Measurements from ENCODE around the gene CAPN15.

DNA sequence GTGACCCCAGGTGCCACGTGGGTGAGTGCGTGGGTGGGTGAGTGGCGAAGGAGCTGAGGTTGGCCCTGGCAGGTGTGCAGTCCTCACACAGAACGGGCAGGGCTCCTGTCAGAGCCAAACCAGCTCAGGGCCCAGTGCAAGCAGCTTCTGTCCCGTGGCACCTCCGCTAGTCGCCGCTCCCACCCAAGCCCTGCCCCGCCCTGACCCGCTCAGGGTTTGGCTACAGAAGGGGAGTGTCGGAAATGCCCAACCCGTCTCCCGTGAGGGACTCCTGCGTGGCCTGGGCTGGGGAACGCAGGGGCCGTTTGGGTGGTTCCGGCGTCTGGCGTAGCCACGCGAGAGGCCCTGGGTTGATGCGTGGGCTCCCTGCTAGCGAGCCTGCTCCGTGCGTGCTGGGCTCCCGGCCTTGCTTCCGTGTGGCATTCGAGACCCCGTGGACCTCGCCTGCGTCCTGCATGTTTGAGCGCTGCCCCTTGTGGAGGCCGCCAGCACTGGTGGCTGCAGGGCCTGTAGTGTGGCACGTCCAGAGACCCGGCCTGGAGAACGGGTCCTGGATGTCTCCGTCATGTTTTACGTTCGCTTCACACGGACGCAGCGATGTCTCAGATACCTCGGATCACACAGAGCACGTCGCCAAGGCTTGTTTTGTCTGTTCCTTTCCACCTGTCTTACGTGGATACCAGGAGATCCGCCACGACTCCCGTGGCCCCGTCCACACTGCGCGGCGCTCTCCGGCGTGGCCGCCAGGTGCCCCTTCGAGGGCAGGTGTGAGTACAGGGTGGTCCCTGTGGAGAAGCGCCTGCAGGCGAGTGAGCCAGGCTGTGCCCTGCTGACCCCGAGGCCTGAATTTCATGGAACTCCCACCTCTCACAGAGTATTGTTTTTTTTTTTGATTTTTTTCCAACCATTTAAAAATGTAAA is 10.2 kb downstream of the CAPN15 start:
- TF ChIP-seq, protein P1, sequence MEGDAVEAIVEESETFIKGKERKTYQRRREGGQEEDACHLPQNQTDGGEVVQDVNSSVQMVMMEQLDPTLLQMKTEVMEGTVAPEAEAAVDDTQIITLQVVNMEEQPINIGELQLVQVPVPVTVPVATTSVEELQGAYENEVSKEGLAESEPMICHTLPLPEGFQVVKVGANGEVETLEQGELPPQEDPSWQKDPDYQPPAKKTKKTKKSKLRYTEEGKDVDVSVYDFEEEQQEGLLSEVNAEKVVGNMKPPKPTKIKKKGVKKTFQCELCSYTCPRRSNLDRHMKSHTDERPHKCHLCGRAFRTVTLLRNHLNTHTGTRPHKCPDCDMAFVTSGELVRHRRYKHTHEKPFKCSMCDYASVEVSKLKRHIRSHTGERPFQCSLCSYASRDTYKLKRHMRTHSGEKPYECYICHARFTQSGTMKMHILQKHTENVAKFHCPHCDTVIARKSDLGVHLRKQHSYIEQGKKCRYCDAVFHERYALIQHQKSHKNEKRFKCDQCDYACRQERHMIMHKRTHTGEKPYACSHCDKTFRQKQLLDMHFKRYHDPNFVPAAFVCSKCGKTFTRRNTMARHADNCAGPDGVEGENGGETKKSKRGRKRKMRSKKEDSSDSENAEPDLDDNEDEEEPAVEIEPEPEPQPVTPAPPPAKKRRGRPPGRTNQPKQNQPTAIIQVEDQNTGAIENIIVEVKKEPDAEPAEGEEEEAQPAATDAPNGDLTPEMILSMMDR (IDR thresholded peaks at IDR 0.05), result no peak
- no peak for TF ChIP-seq POLR2A (IDR thresholded peaks at IDR 0.05)

All from Peyer's patch (tissue), 4 donors.